Fibroblast of lung (primary cell): ENCODE results near the gene ORAI1.
"Not testable (repeated sequence)": the region's sequence is repeated elsewhere in the genome, so short reads cannot be mapped to it uniquely, and the experiment has no call there.

Experiments used
- CTCF ChIP-seq, 2 donors: IDR thresholded peaks in 1 of 2; conservative IDR thresholded peaks in 1 of 2; 1 replicate in 1 of 2; 2 replicates in 1 of 2; pipeline ENCODE4 v1.5.1; 2011 to 2012; ENCODE audit warnings: low read length in 2 of 2, control low read depth in 1 of 2, inconsistent platforms in 1 of 2, low read depth in 1 of 2, mild to moderate bottlenecking in 1 of 2
- EZH2 ChIP-seq: IDR thresholded peaks from 2 replicates; pipeline ENCODE4 v1.5.1; 2012; ENCODE audit warnings: low read length, control low read depth, mild to moderate bottlenecking; ENCODE audit errors: missing control alignments

GRCh38 chr12:121661353-121662105, 35.2 kb downstream of the ORAI1 start:
- not testable (repeated sequence) for TF ChIP-seq CTCF (conservative IDR thresholded peaks at IDR 0.05 in 1 of 2, IDR thresholded peaks at IDR 0.05 in 1 of 2; ENCODE audit: low read depth in 1 of 2, low read length in 2 of 2); EZH2
